HepG2 (cell line): ENCODE measurements around the gene STX10. TPM values are rescaled to one million over a fixed set of nuclear protein-coding genes. Genes with fewer than 3 reads are reported as not detected.

Experiments
- ATF5 ChIP-seq: sonication (generic); formaldehyde crosslinking; IDR thresholded peaks from 2 replicates; pipeline ENCODE4 v1.4.0; 2020; ENCODE audit warnings: mild to moderate bottlenecking, low read depth, missing genetic modification reagents
- PRDM15 ChIP-seq: sonication (generic); formaldehyde crosslinking; IDR thresholded peaks from 2 replicates; pipeline ENCODE4 v1.4.0; 2020; ENCODE audit warnings: missing genetic modification reagents
- SP1 ChIP-seq, 2 experiments: fragments of 450-650 bp in 1 of 2; sonication (generic) in 1 of 2; formaldehyde crosslinking in 1 of 2; IDR thresholded peaks; 2 replicates each; pipeline versions ENCODE4 v1.4.0 to v1.6.1; 2016 to 2020; ENCODE audit warnings: missing genetic modification reagents in 1 of 2
- STAT5B ChIP-seq: sonication (generic); formaldehyde crosslinking; IDR thresholded peaks from 2 replicates; pipeline ENCODE4 v1.4.0; 2020; ENCODE audit warnings: missing genetic modification reagents
- WIZ ChIP-seq: sonication (generic); formaldehyde crosslinking; IDR thresholded peaks from 2 replicates; pipeline ENCODE4 v1.5.1; 2020; ENCODE audit warnings: mild to moderate bottlenecking, missing genetic modification reagents
- ZBTB40 ChIP-seq, 2 experiments: fragments of 450-650 bp in 1 of 2; sonication (generic) in 1 of 2; formaldehyde crosslinking in 1 of 2; IDR thresholded peaks; 2 replicates each; pipeline versions ENCODE4 v1.6.1 to v1.8.0; 2016 to 2022; ENCODE audit warnings: antibody characterized with exemption in 1 of 2, mild to moderate bottlenecking in 1 of 2, missing genetic modification reagents in 1 of 2
- ZNF142 ChIP-seq: sonication (generic); formaldehyde crosslinking; IDR thresholded peaks from 2 replicates; pipeline ENCODE4 v1.4.0; 2020; ENCODE audit warnings: missing genetic modification reagents
- ZNF282 ChIP-seq: fragments of 450-650 bp; IDR thresholded peaks from 2 replicates; pipeline ENCODE4 v1.6.1; 2018; ENCODE audit not compliant: partially characterized antibody
- polyA plus RNA-seq, 8 experiments: library from polyadenylated mRNA; depleted of rRNA in 3 of 8; stranded (reverse) in 7 of 8; unstranded in 1 of 8; fragments of >200 nt; fragmentation: Illumina TruSeq in 4 of 8; extraction: Trizol in 4 of 8; gene quantifications; 2 replicates each; pipeline versions ENCODE4 v1.2.1 to v1.2.3, GENCODE V29; 2011 to 2016; ENCODE audit warnings: low read depth in 4 of 8, missing spikeins in 1 of 8, mixed read lengths in 1 of 8; ENCODE audit not compliant: insufficient read depth in 1 of 8
- total RNA-seq, 5 experiments: library from RNA; depleted of rRNA; stranded (reverse); fragments of >200 nt; fragmentation: Illumina TruSeq; extraction: Trizol; gene quantifications; 2 replicates each; pipeline ENCODE4 v1.2.3, GENCODE V29; 2016; ENCODE audit warnings: low read depth in 1 of 5

STX10 gene
- total and polyA plus RNA-seq, 2 of the 13 experiments (the other 11 are each of a cell fraction or from before 2014, with no cell fraction given): 47.9 to 66.4 TPM

GRCh38 chr19:13117772-13118423, 32.3 kb downstream of the STX10 start, which contains the start of gene NACC1 (continued):
- TF ChIP-seq ZBTB40 (IDR thresholded peaks at IDR 0.05): no peak
- no peak for TF ChIP-seq ZBTB40 (CRISPR knock-in tag; IDR thresholded peaks at IDR 0.05)
- TF ChIP-seq ATF5 (CRISPR knock-in tag): no peak
- no peak for TF ChIP-seq WIZ (CRISPR knock-in tag)
- TF ChIP-seq STAT5B (CRISPR knock-in tag): no peak
- 0 out of 2 replicates have a peak, but pooled peaks have one; percentile 9 for TF ChIP-seq ZNF142
- no peak for TF ChIP-seq SP1 (IDR thresholded peaks at IDR 0.05)
- peak; percentile 92 for TF ChIP-seq SP1 (CRISPR knock-in tag; IDR thresholded peaks at IDR 0.05)
- TF ChIP-seq PRDM15 (CRISPR knock-in tag): no peak
- TF ChIP-seq ZNF282: no peak
